GM12872 (cell line): ENCODE data around the gene ZNF773.

Source experiments
- TF ChIP-seq, protein P1 (sequence below): IDR thresholded peaks from 3 replicates; pipeline ENCODE4 v1.5.1; 2011; ENCODE audit warnings: low read depth, mild to moderate bottlenecking, low read length, moderate library complexity; ENCODE audit not compliant: insufficient read depth

ZNF773 gene

GRCh38 chr19:57506163-57506562 lies 6.4 kb downstream of the ZNF773 start:
- TF ChIP-seq, protein P1, sequence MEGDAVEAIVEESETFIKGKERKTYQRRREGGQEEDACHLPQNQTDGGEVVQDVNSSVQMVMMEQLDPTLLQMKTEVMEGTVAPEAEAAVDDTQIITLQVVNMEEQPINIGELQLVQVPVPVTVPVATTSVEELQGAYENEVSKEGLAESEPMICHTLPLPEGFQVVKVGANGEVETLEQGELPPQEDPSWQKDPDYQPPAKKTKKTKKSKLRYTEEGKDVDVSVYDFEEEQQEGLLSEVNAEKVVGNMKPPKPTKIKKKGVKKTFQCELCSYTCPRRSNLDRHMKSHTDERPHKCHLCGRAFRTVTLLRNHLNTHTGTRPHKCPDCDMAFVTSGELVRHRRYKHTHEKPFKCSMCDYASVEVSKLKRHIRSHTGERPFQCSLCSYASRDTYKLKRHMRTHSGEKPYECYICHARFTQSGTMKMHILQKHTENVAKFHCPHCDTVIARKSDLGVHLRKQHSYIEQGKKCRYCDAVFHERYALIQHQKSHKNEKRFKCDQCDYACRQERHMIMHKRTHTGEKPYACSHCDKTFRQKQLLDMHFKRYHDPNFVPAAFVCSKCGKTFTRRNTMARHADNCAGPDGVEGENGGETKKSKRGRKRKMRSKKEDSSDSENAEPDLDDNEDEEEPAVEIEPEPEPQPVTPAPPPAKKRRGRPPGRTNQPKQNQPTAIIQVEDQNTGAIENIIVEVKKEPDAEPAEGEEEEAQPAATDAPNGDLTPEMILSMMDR: no peak

- TF ChIP-seq, protein P1: no peak
Measured at GRCh38 chr19:57511484-57511883, 11.7 kb downstream of the ZNF773 start.

DNA sequence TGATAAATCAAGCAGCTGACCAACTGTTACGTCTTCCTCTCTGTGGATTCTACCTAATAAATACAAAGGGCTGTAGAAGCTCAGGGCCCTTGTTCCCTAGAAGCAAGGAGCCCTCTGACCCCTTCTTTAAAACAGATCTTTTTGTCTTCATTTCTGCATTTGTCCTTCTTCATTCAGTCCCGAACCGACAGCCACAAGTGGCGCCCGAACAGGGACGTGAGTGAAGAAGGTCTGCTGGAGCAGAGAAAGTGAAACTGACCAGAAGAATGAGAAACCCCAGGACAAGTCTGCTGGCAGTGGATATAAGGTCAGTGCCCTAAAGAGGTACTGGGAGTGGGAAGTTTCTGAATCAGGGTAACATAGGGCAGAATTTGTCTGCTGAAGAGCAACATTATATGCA lies 13.1 kb downstream of the ZNF773 start:
- TF ChIP-seq, protein P1: no peak

GRCh38 chr19:57515255-57515654 lies 15.5 kb downstream of the ZNF773 start:
- TF ChIP-seq, protein P1: no peak

GRCh38 chr19:57527136-57527881 lies 27.6 kb downstream of the ZNF773 start, which contains the start of gene ZNF549:
ZNF549 (plus strand) TSS chr19:57527356; CDS start chr19:57527574, 218 bp downstream.
- TF ChIP-seq, protein P1: no peak

- TF ChIP-seq, protein P1: no peak
Measured at GRCh38 chr19:57537953-57538547, 38.3 kb downstream of the ZNF773 start.

DNA sequence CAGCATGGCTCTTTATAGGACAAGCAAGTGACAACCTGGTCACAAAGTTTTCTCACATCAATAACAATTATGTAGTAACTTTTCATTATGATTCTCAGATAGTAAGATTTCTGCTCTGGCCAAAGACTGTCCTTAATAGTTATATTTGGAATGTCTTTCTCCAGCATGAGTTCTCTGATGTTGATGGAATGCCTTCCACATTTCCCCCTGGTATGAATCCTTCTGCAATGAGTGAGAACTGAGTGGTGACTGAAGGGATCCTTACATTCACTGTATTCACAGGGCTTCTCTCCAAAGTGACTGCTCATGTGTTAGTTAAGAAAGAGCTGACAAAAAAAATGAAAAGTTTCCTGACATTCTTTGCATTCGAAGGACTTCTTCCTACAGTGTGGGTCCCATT lies 46.8 kb downstream of the ZNF773 start:
- TF ChIP-seq, protein P1: no peak
